HG03103 (cell line): ENCODE data around the gene CEACAM1.
"Not testable (repeated sequence)": the region's sequence is repeated elsewhere in the genome, so short reads cannot be mapped to it uniquely, and the experiment has no call there.

Experiments used
- ATAC-seq: cut with Tn5 transposase; IDR thresholded peaks from one replicate; pipeline ENCODE4 v1.9.1; 2021; ENCODE audit warnings: low read depth; ENCODE audit not compliant: unreplicated experiment

Gene CEACAM1

DNA sequence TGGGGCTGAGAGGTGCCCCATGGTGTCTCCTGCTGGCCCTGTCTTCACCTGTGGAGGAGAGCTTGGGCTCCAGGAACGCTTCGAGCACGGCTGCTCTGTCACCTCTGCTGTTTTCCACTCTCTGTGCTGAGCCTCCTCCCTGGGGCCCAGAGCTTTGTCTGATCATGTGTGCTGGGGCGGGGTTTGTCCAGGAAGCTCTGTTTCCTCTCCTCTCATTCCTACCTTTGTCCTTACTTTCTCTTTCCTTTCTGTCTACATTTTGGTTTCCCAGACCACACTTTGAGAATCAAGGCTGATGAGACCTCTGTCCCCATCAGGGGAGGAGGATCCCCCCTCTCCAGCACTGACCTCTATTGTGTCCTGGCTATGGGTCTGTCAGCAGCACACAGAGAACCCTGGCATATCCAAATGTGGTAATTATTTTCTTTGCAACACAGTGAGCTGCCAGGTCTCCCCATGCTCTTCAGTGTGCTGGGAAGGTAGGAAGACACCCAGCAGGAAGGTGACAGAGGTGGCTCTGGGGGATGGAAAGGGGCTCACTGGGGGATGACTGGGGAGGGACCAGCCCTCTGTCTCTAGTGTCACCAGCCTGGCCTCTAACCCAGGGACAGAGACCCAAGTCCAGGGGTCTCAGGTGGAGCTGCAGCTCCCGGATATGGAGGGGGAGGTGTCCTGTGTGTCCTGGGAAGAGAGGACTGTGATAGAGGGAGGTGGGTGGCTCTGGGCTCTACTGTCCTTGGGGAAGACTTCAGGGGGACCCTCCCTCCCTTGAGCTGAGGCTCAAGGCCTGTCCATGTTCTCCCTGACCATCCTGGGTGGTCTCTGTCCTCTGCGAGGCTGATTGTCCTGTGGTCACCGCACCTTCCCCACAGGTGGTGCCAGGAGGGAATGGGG lies at the start of gene CEACAM1:
TSS of gene CEACAM1 (minus strand) at position 128 of the 894 bp plus-strand sequence. CDS start at position 21, 107 bp downstream.
- no peak for ATAC-seq

DNA sequence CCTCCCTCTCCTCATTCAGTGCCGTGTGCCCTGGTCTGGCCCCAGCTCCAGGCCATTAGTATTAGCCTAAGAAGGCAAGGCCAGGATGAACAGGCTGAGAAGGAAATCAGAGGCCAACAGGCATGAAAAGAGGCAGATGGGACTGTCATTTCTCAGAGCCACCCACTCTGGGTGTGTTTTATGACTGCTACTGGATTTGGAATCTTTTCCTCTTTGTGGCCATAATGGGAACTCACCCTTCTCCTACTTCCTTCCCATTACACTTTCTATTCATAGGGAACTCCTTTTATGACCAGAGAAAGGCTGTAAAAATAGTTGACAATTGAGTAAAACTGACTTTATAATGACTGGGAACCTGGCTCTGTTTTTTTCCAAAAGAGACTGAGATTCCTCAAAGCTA lies 48.7 kb upstream of the CEACAM1 start:
- no peak for ATAC-seq

DNA sequence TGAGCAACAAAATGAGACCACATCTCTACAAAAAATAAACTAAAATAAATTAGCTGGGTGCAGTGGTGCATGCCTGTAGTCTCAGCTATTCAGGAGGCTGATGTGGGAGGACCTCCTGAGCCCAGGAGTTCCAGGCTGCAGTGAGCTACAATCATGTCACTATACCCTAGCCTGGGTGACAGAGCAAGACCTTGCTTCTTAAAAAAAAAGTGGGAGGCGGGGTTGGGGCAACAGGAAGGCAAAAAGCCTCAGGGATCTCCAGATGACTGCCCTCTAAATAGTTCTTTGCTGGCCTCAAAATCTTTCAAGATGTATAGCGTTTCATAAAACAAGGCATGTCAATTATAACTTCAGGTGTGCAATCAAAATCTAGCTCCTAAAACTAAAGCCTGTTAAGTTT lies 48.0 kb upstream of the CEACAM1 start:
- no peak for ATAC-seq

DNA sequence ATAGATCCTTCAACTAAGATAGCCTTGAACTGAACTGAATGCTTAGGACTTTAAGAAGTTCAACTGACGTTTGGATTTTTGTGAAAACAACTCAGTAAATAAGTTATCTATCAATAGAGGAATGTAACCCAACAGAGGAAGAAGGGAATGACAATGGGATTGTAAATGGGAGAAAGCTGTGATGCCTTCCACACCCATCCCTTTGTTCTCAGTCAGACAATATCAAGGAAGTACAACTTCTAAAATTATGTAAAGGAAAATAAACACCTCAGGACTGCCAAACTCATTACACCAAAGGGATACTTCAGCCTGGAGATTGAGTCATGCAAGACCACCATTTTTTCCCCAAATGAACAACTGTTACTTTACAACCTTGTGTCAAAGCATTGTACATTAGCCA lies 45.4 kb upstream of the CEACAM1 start:
- no peak for ATAC-seq

DNA sequence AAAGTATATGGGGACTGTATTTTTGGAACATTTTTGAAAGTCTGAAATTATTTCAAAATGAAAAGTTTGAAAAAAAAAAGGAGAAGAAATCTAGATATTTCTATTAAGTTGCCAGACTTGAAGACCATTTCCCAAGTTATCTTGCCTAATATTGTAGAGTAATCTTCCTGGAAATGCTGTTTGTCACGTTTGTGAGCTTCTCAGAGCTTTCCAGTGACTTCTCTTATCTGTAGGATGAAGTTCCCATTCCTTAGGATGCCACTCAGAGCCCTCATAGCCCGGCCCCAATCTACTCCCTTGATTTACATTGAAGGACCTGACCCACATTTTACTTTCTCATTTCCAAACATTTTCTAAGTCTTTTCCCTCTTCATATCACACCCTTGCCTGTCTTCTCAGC lies 42.8 kb upstream of the CEACAM1 start:
- ATAC-seq, result no peak

DNA sequence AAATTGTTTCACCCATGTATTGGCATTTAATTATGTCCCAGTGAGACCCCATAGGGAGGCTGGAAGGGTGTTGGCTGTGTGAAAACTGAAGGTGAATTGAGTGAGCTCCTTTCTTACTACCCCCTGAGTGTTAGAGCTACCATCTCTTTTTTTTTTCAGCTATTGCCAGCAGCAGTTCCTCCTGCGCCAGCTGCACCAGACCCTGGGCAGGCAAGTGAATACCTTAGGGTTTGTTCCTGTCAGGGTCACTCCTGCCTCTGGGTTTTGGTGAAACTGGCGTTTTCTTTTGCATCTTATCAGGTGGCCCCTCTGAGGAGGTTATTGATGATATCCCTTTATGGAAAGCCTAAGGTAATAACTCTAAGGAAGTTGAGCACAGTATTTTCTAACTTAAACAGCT lies 40.9 kb upstream of the CEACAM1 start:
- no peak for ATAC-seq

DNA sequence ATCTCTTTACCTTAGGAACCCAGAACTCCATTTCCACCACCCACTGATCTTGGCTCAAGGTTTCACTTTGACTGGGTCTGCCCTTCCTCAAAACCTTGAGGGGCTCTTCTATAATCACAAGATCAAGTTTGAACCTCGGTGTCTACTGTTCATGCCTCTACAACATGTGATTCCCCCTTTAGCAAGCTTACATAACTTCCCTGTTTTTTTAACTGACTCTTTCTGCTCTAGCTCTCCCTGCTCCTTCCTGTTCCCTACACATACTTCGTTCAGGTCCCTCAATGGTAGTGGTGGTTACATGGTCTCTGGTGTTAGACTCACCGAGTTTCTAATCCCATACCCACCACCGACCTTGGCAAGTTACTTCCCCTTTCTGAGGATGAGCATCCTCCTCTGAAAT lies 39.7 kb upstream of the CEACAM1 start:
- no peak for ATAC-seq

DNA sequence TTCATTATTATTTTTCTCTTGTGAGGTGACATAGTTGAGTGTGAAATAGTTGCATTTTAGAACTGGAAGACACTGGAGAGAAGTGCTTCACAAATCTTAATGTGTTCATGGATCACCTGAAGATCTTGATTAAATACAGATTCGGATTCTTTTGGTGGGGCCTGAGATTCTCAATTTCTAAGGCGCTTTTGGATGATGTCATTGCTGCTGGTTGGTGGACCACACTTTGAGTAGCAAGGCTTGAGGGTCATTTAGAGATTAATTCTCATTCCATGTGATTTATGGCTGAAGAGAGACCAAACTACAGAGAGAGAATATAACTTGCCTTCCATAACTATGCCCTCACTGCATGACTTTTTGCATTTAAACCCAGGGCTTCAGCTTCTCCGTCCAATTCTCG lies 39.3 kb upstream of the CEACAM1 start:
- ATAC-seq, result no peak

DNA sequence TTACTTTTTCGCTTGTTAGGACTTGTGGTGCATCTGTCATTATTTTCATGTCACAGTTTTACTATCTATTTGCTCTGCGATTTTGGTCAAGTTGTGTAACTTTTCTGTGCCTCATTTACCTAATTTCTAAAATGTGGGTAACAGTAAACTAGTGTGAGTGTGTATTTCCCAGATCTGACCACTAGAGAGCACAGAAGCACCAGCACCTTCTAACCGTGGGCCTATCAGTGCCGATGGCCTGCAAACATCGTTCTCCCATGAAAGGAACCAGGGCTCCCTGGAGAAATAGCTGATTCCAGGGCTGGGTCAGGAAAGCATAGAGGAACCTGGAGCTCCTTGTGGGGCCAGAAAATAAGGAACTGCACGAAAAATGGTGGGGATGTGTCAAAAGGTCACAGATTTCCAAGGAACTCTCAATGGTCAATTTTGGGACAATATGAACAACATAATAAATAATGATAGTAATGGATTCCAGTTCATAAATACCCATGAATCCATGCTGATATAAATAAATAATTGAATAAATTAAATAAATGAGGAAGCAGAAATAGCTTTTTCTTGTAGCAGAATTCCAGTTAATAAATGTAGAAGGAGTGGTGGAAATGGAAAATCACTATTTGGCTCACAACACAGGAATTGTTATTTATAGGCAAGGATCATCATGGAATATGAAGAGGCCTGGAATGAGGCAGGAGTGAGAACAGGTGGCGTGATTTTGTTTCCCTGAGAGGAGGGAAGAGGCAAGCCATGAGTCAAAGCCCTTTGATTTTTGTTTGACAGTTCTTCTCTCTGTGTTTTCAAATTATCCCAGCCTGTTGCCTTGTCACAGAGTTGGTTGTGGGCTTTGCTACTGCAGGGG lies 35.3 kb upstream of the CEACAM1 start:
- ATAC-seq, result no peak

DNA sequence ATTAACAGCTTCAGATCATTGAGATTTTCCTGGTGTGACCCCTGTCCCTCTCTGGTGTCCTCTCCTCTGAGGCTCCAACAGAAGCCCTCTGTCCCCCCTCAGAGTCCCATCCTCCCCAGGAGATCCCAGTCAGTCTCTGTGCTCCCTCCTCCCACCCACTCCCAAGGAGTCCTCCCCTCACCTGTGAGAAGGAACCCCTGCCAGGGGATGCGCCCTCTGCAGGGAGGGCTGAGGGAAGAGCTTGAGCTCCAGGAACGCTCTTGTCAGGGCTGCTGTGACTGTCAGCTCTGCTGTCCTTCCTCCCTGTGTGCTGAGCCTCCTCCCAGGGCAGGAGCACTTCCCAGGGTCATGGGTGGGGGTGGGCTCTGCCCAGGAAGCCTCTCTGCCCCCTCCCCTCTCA lies 33.2 kb upstream of the CEACAM1 start:
- no peak for ATAC-seq

DNA sequence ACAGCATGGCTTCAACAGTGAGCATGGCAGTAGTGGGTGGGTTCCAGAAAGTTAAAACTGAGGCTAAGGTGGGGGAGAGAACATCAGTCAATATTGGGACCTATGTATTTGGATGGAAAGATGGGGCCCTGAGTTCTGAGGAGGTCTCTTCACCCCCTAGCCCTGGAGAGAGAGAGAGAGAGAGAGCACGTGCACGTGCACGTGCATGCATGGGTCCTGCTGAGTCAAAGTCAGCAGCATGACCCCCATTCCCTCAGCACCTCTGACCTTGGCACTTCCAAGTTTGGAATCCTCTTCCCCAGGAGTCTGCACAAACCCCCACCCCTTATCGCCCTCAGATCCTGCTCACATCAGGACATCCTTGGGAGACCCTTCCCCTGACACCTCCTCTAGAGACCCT lies 32.5 kb upstream of the CEACAM1 start:
- ATAC-seq, result no peak

DNA sequence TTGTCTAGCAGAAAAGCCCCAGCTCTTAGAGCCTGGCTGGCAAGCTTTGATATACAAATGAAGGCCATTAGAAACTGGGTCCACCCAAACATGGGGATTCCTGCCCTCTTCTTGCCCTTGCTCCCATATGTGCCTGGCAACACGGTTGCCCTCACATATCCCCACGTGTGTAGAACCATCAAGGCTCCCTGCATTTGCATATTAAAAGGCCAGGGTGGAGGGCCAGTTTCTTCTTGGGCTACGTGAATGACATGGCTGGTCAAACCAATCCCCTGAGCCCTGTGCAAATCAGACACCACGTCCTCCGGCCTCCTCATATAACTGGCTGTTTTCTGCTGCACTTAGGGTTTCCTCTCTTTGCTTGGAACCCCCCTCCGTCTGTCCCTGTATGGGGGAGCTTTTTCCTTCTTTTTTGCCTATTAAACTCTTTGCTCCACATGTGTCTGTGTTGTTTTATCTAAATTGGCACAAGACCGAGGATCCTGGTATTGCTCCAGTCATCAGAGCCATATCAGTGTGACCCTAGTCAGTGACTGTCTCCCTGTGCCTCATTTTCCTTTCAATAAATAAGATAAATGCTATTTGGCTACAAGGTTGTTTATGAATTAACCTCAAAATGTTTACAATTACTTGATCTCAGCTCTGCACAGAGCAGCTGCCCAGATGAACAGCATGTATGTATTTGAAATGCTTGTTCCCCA lies 30.3 kb upstream of the CEACAM1 start:
- ATAC-seq, result no peak

DNA sequence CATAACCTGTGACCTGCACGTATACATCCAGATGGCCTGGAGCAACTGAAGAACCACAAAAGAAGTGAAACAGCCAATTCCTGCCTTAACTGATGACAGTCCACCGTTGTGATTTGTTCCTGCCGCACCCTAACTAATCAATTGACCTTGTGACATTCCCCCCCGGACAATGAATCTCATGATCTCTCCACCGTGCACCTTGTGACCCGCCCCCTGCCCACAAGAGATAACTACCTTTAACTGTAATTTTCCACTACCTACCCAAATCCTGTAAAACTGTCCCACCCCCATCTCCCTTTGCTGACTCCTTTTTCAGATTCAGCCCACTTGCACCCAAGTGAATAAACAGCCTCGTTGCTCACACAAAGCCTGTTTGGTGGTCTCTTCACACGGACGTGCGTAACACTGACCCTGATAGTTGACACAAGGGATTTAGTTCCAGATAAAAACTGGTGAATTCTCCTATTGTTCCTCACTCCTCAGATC lies 29.1 kb upstream of the CEACAM1 start:
- ATAC-seq, result not testable (repeated sequence)

DNA sequence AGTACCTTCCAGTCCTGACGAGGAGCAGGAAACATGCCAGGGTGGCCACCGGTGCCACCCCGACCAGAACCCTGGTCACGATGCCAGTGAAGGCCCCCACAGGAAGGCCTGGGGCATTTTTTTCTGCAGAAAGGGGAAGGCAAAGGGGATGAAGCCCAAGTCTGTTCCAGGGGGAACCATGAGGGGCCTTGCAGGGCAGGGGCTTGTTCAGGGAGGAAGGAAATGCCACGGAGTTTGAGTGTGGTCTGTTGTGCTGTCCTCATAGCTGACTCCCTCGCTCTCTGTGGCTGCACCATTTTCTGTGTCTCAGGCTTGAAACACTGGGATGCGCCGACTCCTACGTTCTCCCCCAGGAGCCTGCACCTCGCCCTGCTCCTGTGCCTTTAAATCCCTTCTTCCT lies 27.5 kb upstream of the CEACAM1 start:
- ATAC-seq, result no peak

DNA sequence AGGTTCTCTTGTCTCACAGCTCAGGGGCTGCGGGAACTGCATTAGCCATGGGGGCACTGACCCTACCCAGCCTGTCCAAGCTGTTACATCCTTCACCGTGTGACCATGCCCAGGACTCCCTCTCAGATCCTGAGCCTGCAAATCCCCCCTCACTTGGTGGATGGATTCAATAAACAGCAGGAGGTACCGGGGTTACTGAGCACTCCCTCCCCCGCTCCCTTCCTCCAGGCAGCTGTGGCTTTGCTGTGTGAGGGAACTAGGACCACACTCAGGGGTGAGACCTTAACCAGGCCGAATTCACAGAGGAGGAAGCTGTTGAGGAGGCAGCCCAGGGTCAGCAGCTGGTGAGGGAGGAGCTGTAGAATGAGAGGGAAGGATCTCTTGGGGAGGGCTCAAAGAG lies 27.0 kb upstream of the CEACAM1 start:
- ATAC-seq, result no peak

DNA sequence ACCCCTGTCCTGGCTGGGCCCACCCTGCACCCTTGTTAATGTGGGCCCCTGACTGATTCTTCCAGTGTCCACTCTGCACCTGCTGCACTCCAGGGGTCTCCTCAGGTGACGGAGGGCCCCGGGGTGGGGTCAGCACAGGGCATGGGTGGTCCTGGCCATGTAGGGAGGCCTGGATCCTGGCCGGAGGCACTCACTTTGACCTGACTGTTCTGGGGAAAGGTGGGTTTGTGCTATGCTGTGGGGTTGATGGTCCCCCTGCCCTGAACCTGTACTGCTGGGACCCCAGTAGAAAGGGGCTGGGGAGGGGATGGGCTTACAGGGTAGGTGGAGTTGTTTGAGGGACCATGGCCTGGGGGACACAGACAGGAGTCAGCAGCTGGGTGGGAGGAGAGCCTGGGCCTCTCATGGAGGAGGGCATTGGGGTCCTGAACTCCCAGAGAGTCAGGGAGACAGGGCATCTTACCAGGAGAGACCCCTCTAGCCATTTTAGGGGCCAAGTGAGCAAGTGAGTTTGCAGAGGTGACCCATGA lies 25.8 kb upstream of the CEACAM1 start:
- ATAC-seq, result no peak

DNA sequence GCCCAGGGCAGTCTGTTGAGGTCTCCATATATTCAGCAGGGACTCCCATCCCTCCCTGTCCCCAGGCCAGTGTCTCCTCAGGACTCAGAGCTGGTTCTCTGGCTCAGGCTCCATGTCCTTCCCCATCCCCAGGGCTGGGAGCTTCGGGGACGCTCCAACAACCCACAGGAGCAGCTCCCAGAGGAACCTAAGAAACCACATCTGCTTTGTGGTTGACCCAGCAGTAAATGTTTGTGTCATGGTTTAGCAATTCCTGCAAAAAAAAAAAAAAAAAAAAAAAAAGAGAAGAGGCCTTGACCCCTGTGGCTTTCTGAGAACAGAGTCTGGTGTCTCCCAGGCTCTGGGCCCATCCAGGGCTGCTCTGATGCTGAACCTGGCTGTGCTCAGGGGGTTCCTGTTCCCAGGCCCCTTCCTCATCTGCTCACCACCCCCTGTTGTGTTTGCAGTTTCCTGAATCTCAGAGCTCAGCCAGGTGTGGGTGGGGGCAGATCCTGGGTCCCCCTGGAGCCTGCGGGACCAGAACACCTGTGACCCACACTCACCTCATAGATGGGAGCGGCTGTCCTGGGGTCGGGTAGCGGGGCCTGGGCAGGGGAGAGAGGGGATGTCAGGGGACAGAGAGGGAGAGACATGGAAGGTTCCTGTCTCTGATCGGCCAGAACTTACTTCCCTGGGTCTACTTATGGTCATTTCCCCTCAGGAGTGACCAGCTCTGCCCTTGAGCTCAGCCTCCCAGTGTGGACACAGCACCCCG lies 25.2 kb upstream of the CEACAM1 start:
- ATAC-seq, result no peak

DNA sequence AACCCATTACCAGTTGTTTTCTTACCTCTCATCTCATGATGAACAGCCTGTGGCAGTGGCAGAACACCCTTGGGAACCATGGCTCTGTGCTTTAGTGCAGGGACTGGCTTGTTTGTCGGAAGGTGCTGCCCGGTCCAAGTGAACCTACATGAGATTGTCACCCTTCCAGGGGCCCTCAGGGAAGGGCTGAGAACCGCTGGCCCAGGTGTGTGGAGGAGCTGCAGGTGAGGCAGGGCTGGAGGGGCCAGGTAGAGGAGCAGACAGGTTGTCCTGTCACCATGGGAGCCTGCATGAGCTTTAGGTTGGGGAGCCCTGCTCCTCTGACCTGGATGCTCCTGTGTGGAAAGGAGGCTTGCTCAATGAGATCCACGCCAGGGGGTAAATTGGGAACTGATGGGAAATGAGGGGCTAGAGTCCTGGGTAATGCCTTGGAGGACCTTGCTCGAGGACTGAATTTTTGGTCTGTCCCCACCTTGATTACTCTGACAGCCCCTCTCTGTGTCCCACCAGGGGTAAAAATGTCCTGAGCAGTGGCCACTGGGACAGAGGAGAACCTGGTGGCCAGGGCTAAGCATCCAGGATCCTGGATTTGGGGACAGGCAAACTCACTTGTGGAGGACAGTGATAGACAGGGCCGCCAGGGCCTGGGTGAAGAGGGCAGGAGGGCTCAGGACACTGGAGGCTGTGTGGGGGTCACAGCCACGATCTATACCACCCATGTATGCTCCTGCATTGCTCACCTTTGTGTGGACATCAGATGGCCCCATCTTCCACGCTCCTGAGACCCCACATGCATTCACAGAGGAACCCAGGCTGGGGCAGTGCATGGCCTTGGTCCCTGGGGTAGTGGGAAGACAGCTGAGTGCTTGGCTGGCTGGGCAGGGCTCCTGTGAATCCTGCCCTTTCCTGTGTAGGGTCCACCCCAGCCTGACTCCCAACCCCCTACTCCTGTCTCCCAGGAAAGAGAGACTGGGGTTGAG lies 24.1 kb upstream of the CEACAM1 start:
- no peak for ATAC-seq

DNA sequence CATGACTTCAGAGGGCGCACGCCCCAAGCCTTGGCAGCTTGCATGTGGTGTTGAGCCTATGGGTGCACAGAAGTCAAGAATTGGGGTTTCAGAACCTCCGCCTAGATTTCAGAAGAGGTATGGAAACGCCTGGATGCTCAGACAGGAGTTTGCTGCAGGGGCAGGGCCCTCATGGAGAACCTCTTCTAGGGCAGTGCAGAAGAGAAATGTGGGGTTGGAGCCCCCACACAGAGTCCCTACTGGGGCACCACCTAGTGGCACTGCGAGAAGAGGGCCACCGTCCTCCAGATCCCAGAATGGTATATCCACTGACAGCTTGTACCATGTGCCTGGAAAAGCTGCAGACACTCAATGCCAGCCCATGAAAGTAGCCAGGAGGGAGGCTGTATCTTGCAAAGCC lies 22.2 kb upstream of the CEACAM1 start:
- not testable (repeated sequence) for ATAC-seq
